SK-N-SH (cell line): Measurements from ENCODE around the gene GFM1. TPM values are rescaled to one million over a fixed set of nuclear protein-coding genes. Genes with fewer than 3 reads are reported as not detected.

Source experiments
- CTCF ChIA-PET: fragments of 300-600, 350-600 bp; formaldehyde crosslinking; extraction: SDS; loops from one replicate; lab custom pipeline; 2021; lab: Yijun Ruan, JAX
- POLR2A ChIA-PET: fragments of 350-600 bp; sonication (Branson Sonifier 250); formaldehyde crosslinking; extraction: SDS; loops from one replicate; lab custom pipeline; 2020; ENCODE audit warnings: antibody characterized with exemption, inconsistent platforms; lab: Yijun Ruan, JAX
- DNase-seq: peaks from one replicate; pipeline ENCODE4 v3.0.0; 2012
- H2AFZ ChIP-seq: fragments of 200-600 bp; sonication (generic); 2 replicates; pipeline ENCODE4 v1.8.1; 2016; ENCODE audit warnings: antibody characterized with exemption, mild to moderate bottlenecking, low read depth
- H3F3A ChIP-seq: fragments of 200-600 bp; sonication (generic); replicated peaks from 2 replicates; pipeline ENCODE3; 2016; ENCODE audit warnings: antibody characterized with exemption, mild to moderate bottlenecking; ENCODE audit not compliant: insufficient read depth
- H3K27ac ChIP-seq, 2 experiments: fragments of 200-500 bp in 1 of 2; fragments of 200-600 bp in 1 of 2; sonication (Bioruptor generic) in 1 of 2; sonication (generic), shearing (Covaris generic) in 1 of 2; 2 replicates each; pipeline versions ENCODE4 v1.5.1 to v1.6.1; 2014 to 2016; ENCODE audit warnings: low read depth in 2 of 2, inconsistent platforms in 1 of 2, low read length in 1 of 2, mild to moderate bottlenecking in 1 of 2, mixed read lengths in 1 of 2
- H3K27me3 ChIP-seq: fragments of 200-600 bp; sonication (generic), shearing (Covaris generic); 2 replicates; pipeline ENCODE4 v1.6.1; 2016; ENCODE audit warnings: mixed run types; ENCODE audit not compliant: insufficient read depth
- H3K36me3 ChIP-seq, 2 experiments: fragments of 200-500 bp in 1 of 2; fragments of 200-600 bp in 1 of 2; sonication (Bioruptor generic) in 1 of 2; sonication (generic) in 1 of 2; replicated peaks in 1 of 2; 2 replicates each; pipeline versions ENCODE3 to v1.5.1; 2014 to 2016; ENCODE audit warnings: low read length in 1 of 2, mild to moderate bottlenecking in 1 of 2; ENCODE audit not compliant: insufficient read depth in 2 of 2, control insufficient read depth in 1 of 2
- H3K4me1 ChIP-seq, 2 experiments: fragments of 200-500 bp in 1 of 2; fragments of 200-600 bp in 1 of 2; sonication (Bioruptor generic) in 1 of 2; sonication (generic), shearing (Covaris generic) in 1 of 2; 2 replicates each; pipeline versions ENCODE4 v1.5.1 to v1.6.1; 2014 to 2016; ENCODE audit warnings: low read depth in 1 of 2, low read length in 1 of 2, mixed run types in 1 of 2; ENCODE audit not compliant: insufficient read depth in 2 of 2, control insufficient read depth in 1 of 2
- H3K4me2 ChIP-seq: fragments of 200-600 bp; sonication (generic), shearing (Covaris generic); 2 replicates; pipeline ENCODE4 v1.6.1; 2017; ENCODE audit warnings: mixed run types
- H3K4me3 ChIP-seq, 2 experiments: fragments of 200-500 bp in 1 of 2; fragments of 200-600 bp in 1 of 2; sonication (Bioruptor generic) in 1 of 2; sonication (generic), shearing (Covaris generic) in 1 of 2; 2 replicates each; pipeline versions ENCODE4 v1.5.1 to v1.8.1; 2014 to 2016; ENCODE audit warnings: low read depth in 2 of 2, inconsistent platforms in 1 of 2, low read length in 1 of 2, mild to moderate bottlenecking in 1 of 2, mixed read lengths in 1 of 2, moderate library complexity in 1 of 2
- H3K79me2 ChIP-seq: fragments of 200-600 bp; sonication (generic); 2 replicates; pipeline ENCODE4 v1.8.1; 2017; ENCODE audit warnings: mild to moderate bottlenecking; ENCODE audit not compliant: insufficient read depth
- H3K9ac ChIP-seq: fragments of 200-600 bp; sonication (generic); 2 replicates; pipeline ENCODE4 v1.6.1; 2017; ENCODE audit warnings: mixed run types
- H3K9me2 ChIP-seq: fragments of 200-600 bp; sonication (generic); 2 replicates; pipeline ENCODE4 v1.6.1; 2017; ENCODE audit warnings: mixed run types
- H3K9me3 ChIP-seq: fragments of 200-600 bp; sonication (generic); 2 replicates; pipeline ENCODE4 v1.6.1; 2017; ENCODE audit warnings: mixed run types, mild to moderate bottlenecking, moderate library complexity
- H4K20me1 ChIP-seq: fragments of 200-600 bp; sonication (generic); 2 replicates; pipeline ENCODE4 v1.6.1; 2017; ENCODE audit warnings: mild to moderate bottlenecking, mixed run types; ENCODE audit not compliant: insufficient read depth
- CHD2 ChIP-seq: fragments of 150-350 bp; IDR thresholded peaks from 2 replicates; pipeline ENCODE4 v1.6.1; 2018; ENCODE audit warnings: low read length; ENCODE audit not compliant: partially characterized antibody
- FOSL2 ChIP-seq: IDR thresholded peaks from 2 replicates; pipeline ENCODE4 v1.4.0; 2012; ENCODE audit warnings: low read depth, mild to moderate bottlenecking, moderate library complexity, borderline replicate concordance
- JUND ChIP-seq: IDR thresholded peaks from 2 replicates; pipeline ENCODE4 v1.4.0; 2012
- MEF2A ChIP-seq: IDR thresholded peaks from 2 replicates; pipeline ENCODE4 v1.4.0; 2012; ENCODE audit warnings: low read depth, borderline replicate concordance
- MXI1 ChIP-seq: IDR thresholded peaks from 2 replicates; pipeline ENCODE4 v1.6.1; 2012; ENCODE audit warnings: mild to moderate bottlenecking, low read depth, low read length, improper control_type of control experiment
- NFIC ChIP-seq: IDR thresholded peaks from 2 replicates; pipeline ENCODE4 v1.4.0; 2012; ENCODE audit warnings: borderline replicate concordance
- RCOR1 ChIP-seq: fragments of 150-350 bp; IDR thresholded peaks from 2 replicates; pipeline ENCODE4 v1.6.1; 2017; ENCODE audit warnings: antibody characterized with exemption, low read length
- RFX5 ChIP-seq: IDR thresholded peaks from 2 replicates; pipeline ENCODE4 v1.6.1; 2012; ENCODE audit warnings: mild to moderate bottlenecking, improper control_type of control experiment, low read length
- SIN3A ChIP-seq: IDR thresholded peaks from 2 replicates; pipeline ENCODE4 v1.6.1; 2012; ENCODE audit warnings: low read depth, mild to moderate bottlenecking, low read length, moderate library complexity, borderline replicate concordance
- TAF1 ChIP-seq: IDR thresholded peaks from 2 replicates; pipeline ENCODE4 v1.6.1; 2012; ENCODE audit warnings: low read depth, mild to moderate bottlenecking, low read length, moderate library complexity, borderline replicate concordance
- TCF12 ChIP-seq: IDR thresholded peaks from 2 replicates; pipeline ENCODE4 v1.4.0; 2012
- WGBS: methylation state at CpG from one replicate; pipeline ENCODE4 v1.1.6; 2017; ENCODE audit warnings: low lambda C conversion rate; 5-methylcytosine and 5-hydroxymethylcytosine counted together
- polyA plus RNA-seq, 3 experiments: library from polyadenylated mRNA; depleted of rRNA; stranded (reverse); fragments of >200 nt; gene quantifications; 2 replicates each; pipeline ENCODE4 v1.2.3, GENCODE V29; 2012
- TF ChIP-seq, protein P1 (sequence below): IDR thresholded peaks from 2 replicates; pipeline ENCODE4 v1.4.0; 2012; ENCODE audit warnings: low read depth, borderline replicate concordance
- TF ChIP-seq, protein P2 (sequence below): IDR thresholded peaks from 2 replicates; pipeline ENCODE4; 2012
- TF ChIP-seq, protein P3 (sequence below): IDR thresholded peaks from 2 replicates; pipeline ENCODE4 v1.4.0; 2012; ENCODE audit warnings: low read depth

Gene GFM1
- polyA plus RNA-seq, 1 of the 3 experiments (the other 2 are of a cell fraction) = 25.2 TPM

DNA sequence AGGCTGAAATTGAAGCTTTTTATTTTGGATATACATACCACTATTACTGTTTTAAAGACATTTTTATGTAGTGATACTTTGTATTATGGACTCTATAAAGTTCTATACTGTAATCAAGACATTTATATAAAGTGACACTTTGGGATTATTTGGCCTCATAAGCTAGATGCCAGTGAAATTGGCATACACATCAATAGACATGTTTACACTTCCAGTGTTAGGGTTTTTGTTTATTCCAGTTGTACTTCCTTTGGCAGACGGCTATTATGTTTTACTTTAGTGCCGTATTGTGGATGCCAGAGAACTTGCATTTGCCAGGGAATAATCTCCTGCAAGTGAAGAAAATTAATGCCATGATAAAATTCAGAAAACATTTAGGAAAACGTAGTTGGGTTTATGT lies 22.1 kb downstream of the GFM1 start:
- Histone ChIP-seq H3K27me3 (no peaks in the 10 kb centered on the region), H3K36me3 (peaks cover 83 to 98% of the 10 kb centered on the region in 2 experiments), H2AFZ (no peak overlapping the region), H3K4me3 (no peak overlapping the region), H3K9ac (no peak overlapping the region), H3K4me2 (no peak overlapping the region), H3K9me2 (no peaks in the 10 kb centered on the region), H4K20me1 (no peaks in the 10 kb centered on the region), H3K79me2 (no peaks in the 10 kb centered on the region), H3K4me1 (no peaks in the 10 kb centered on the region), H3K9me3 (no peaks in the 10 kb centered on the region), H3K27ac (no peak overlapping the region), H3F3A (peaks cover 11% of the 10 kb centered on the region)
- DNase-seq = no peak
- CTCF ChIA-PET = interaction anchor here (1.1 kb wide), 1 partner anchor 123 kb away, joined by 3 read pairs; no protein-coding TSS in a partner anchor
- TF ChIP-seq, protein P1, sequence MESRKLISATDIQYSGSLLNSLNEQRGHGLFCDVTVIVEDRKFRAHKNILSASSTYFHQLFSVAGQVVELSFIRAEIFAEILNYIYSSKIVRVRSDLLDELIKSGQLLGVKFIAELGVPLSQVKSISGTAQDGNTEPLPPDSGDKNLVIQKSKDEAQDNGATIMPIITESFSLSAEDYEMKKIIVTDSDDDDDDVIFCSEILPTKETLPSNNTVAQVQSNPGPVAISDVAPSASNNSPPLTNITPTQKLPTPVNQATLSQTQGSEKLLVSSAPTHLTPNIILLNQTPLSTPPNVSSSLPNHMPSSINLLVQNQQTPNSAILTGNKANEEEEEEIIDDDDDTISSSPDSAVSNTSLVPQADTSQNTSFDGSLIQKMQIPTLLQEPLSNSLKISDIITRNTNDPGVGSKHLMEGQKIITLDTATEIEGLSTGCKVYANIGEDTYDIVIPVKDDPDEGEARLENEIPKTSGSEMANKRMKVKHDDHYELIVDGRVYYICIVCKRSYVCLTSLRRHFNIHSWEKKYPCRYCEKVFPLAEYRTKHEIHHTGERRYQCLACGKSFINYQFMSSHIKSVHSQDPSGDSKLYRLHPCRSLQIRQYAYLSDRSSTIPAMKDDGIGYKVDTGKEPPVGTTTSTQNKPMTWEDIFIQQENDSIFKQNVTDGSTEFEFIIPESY = no peak
- TF ChIP-seq FOSL2 = no peak
- no peak for TF ChIP-seq SIN3A
- TF ChIP-seq MEF2A = no peak
- 98% methylated on average over 3 of the region's 3 CpGs for WGBS
- POLR2A ChIA-PET = no interaction called here

DNA sequence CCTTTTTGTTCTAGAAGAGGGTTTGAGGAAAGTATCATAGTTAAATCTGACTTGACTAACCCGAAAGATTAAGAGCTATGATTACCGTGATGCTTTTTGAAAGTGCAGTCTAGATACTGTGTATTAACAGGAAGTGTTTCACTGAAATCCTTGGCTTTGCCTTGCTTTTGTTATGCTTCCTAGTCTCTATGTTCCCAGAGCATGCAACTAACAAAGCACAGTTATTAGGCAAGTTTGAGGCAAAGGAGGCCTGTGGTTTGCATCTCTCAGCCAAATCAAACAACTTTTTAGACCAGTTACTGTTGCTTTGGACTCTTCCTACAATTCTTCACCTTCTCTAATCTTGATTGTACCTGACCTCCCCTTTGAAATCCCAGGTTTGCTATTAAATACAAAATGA lies 24.2 kb downstream of the GFM1 start:
- no peaks in the 10 kb centered on the region for H3K9me3 ChIP-seq
- no peak overlapping the region for H3K9ac ChIP-seq
- no peaks in the 10 kb centered on the region for H3K9me2 ChIP-seq
- no peaks in the 10 kb centered on the region for H3K4me1 ChIP-seq
- no peak overlapping the region for H2AFZ ChIP-seq
- no peaks in the 10 kb centered on the region for H3K27me3 ChIP-seq
- peak overlapping the region in 1 of 2 experiments; percentile 4; a peak in 1 of 4 replicates for H3K27ac ChIP-seq
- no peak overlapping the region for H3K4me2 ChIP-seq
- POLR2A ChIA-PET = no interaction called here
- H3K36me3 ChIP-seq = peaks cover 76 to 89% of the 10 kb centered on the region in 2 experiments
- TF ChIP-seq TAF1 (no peak), MXI1 (no peak), JUND (no peak), MEF2A (no peak), CHD2 (no peak), NFIC (no peak), RFX5 (no peak), TCF12 (no peak), RCOR1 (no peak)
- TF ChIP-seq, protein P2, sequence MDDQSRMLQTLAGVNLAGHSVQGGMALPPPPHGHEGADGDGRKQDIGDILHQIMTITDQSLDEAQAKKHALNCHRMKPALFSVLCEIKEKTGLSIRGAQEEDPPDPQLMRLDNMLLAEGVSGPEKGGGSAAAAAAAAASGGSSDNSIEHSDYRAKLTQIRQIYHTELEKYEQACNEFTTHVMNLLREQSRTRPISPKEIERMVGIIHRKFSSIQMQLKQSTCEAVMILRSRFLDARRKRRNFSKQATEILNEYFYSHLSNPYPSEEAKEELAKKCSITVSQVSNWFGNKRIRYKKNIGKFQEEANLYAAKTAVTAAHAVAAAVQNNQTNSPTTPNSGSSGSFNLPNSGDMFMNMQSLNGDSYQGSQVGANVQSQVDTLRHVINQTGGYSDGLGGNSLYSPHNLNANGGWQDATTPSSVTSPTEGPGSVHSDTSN = no peak
- TF ChIP-seq, protein P3, sequence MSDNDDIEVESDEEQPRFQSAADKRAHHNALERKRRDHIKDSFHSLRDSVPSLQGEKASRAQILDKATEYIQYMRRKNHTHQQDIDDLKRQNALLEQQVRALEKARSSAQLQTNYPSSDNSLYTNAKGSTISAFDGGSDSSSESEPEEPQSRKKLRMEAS = no peak
- 100% methylated on average over 2 of the region's 2 CpGs for whole genome bisulfite sequencing
- no peaks in the 10 kb centered on the region for H4K20me1 ChIP-seq
- no peak overlapping the region for H3K4me3 ChIP-seq
- CTCF ChIA-PET = interaction anchor here (0.7 to 1.9 kb wide), 2 partner anchors 121 to 123 kb away, joined by 3 to 5 read pairs; no protein-coding TSS in a partner anchor
- no peaks in the 10 kb centered on the region; the same call in 1 of the 2 replicates for H3K79me2 ChIP-seq
- peaks cover 4% of the 10 kb centered on the region for H3F3A ChIP-seq
- DNase-seq = no peak
